ENCODE results near the gene CRYBA4.
A peak's percentile ranks its signal among the peaks of the same experiment; 100 is the strongest.

The CRYBA4 gene

GRCh38 chr22:26658671-26659478, 37.1 kb downstream of the CRYBA4 start:
- peak; percentile 50 to 65 for DNase-seq (ENCODE audit: low read depth in 1 of 2, low spot score in 1 of 2)

DNA sequence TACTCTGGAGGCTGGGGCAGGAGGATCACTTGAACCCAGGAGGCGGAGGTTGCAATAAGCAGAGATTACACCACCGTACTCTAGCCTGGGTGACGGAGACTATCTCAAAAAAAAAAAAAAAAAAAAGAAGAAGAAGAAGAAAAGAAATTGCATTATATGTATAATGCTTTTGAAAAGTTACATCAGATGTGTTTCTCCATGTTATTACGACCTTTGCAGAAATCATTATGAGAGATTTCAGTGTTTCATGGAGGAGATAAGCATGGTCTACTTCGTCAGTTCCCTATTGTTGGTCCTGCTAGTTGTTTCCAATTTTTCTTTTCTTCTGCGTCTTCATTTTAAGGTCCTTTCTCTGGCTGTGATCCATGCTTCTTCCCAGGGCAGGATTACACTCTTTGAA, 38.6 kb downstream of the CRYBA4 start:
- DNase-seq (ENCODE audit: low read depth in 1 of 2, low spot score in 1 of 2), result no peak

DNA sequence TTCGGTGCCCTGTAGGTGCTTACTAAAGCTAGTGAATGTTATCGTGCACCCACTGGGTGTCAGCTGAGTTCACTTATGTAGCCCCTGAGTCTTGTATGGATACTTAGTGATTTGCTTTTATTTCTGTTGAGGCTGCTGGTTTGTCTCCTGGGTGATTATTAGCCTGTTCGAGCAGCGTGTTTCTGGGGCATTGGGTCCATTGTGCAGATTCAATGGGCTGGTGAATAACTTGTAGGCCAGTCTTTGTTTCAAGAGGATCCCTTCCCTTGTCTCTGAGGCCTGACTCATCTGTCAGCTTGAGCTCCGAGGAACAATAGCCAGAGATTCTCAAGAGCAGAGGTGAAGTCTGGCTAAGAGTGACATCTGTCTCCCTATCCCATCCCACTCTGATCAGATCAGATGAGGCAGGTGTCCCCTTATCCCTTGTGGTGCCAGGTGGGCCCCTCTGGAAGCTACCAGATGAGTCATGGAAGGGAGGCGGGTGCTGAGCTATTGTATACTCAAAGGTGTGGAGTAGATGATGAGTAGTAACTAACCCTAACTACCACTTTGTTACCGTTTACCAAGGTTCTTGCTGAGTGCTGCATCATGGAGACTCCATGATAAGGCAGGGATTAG, 39.3 kb downstream of the CRYBA4 start:
- DNase-seq (ENCODE audit: low read depth in 1 of 2, low spot score in 1 of 2), result no peak

- no peak for DNase-seq (ENCODE audit: low read depth in 1 of 2, low spot score in 1 of 2)
These were observed 40.4 kb downstream of the CRYBA4 start for GRCh38 chr22:26662160-26662559.

GRCh38 chr22:26663374-26663923, 41.7 kb downstream of the CRYBA4 start:
- DNase-seq (ENCODE audit: low read depth in 1 of 2, low spot score in 1 of 2), result no peak

- no peak for DNase-seq (ENCODE audit: low read depth in 1 of 2, low spot score in 1 of 2)
These were observed 44.1 kb downstream of the CRYBA4 start for GRCh38 chr22:26665813-26666231.

GRCh38 chr22:26667140-26667539, 45.4 kb downstream of the CRYBA4 start:
- no peak for DNase-seq (ENCODE audit: low read depth in 1 of 2, low spot score in 1 of 2)

DNA sequence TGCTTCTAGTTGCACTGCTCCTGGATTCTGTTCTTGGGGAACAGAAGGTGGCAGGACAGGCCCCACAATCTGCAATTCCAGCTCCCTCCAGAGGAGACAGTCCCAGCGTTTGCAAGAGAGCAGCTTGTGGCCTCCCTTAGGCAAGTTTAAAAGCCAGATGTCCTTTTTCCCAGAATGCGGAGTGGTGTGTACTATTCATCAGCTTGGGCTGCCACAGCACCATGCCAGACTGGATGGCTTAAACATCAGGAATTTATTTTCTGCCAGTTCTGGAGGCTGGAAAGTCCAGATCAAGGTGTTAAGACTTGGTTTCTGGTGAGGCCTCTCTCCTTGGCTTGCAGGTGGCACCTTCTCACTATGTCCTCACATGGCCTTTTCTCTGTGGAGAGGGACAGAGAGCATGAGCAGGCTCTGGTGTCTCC, 47.3 kb downstream of the CRYBA4 start:
- DNase-seq (ENCODE audit: low read depth in 1 of 2, low spot score in 1 of 2), result no peak

GRCh38 chr22:26670459-26670858, 48.7 kb downstream of the CRYBA4 start:
- no peak for DNase-seq (ENCODE audit: low read depth in 1 of 2, low spot score in 1 of 2)

DNA sequence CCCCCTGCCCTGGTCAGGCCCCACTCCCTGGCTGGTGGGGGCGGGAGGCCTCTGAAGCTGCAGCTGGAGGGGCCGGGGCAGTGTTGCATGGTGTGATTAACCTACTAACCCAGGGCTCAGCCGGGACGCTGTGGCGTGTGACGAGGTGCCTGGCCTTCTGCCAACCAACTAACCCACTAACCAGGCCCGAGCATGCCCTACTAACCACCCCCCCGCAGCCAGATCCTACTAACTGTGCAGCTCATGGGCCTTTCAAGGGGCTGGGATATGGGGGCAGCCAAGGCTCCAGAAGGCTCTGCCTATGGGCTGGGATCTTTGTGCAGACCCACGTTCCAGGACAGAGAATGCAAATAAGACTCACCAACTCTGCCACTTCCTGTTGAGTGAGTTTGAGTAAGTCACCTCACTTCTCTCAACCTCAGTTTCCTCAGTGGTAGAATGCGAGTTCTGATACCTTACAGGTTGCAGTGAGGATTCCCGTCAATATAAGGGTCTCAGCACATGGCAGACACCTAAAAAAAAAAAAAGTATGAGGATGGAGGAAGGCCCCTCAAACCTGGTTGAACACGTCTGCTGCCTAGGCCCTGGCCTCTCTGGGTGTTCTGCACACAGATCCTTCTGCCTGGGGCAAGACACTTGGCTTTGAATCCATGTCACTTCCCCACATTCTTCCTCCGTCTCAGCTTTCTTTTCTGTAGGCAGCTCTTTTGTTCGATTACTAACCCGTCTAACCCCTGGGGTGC, 49.7 kb downstream of the CRYBA4 start:
- peak; percentile 38 to 58 for DNase-seq (ENCODE audit: low read depth in 1 of 2, low spot score in 1 of 2)

- no peak for DNase-seq (ENCODE audit: low read depth in 1 of 2, low spot score in 1 of 2)
These were observed 50.3 kb downstream of the CRYBA4 start for GRCh38 chr22:26672060-26672471.

DNA sequence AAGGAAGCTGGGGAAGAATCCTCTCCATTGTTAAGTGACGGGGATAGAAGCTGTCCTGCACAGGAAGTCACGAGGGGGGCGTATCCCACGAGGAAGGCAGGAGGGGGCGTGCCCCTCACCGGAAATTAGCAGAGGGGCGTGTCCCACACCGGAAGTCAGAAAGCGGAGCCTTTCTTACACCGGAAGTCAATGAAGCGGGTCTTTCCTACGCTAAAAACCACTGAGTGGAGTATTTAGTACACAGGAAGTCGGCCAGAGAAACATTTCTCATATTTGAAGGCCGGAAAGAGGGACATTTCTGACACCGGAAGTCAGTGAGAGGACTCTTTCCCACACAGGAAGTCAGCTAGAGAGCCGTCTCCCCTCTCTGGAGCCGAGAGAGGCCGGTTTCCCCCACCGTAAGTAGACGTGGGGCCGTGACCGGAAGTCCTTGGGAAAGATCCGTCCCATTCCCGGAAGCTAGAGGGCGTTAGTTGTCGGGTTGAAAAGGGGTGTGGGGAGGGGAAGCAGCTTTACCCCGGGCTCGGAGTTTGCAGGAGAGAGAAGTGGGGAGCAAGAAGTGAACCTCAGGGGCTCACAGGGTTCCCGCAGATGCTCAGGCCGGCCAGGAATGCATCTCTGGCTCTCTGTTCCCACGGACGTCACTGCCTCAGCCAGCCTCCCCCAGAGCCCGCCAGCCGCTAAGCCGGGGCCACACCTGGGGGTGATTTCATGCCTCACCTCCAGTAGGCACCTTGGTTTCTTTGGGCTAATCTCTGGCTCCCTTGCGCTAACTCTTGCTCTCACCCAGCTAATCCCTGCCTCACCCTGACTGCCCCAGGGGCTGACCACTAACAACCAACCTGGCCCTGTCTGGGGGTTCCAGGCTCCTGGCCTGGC, 51.1 kb downstream of the CRYBA4 start:
- DNase-seq (ENCODE audit: low read depth in 1 of 2, low spot score in 1 of 2), result peak; percentile 80 to 83

- DNase-seq (ENCODE audit: low read depth in 1 of 2, low spot score in 1 of 2), result no peak
These were observed 51.7 kb downstream of the CRYBA4 start for GRCh38 chr22:26673486-26673885.

- DNase-seq (ENCODE audit: low read depth in 1 of 2, low spot score in 1 of 2), result no peak
These were observed 52.7 kb downstream of the CRYBA4 start for GRCh38 chr22:26674211-26675190.

- DNase-seq (ENCODE audit: low read depth in 1 of 2, low spot score in 1 of 2), result no peak
These were observed 54.0 kb downstream of the CRYBA4 start for GRCh38 chr22:26675687-26676268.

DNA sequence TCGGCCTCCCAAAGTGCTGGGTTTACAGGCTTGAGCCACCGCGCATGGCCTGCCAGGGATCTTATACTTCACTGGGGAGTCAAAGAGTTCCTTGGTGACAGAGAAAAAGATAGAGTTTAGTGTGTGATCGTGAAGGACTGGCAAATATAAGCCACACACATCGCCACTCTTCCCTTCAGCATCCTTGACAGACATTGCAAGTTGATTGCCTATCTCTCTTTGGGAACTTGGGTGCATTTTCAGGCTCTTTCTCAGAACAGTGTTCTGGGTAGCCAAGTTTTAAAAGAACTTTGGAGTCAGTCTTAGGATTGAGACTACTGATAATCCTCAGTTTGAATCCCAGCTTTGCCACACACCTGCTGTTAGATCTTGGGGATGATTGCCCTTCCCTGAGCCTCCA, 55.5 kb downstream of the CRYBA4 start:
- DNase-seq (ENCODE audit: low read depth in 1 of 2, low spot score in 1 of 2), result no peak

- peak; percentile 42 to 56 for DNase-seq (ENCODE audit: low read depth in 1 of 2, low spot score in 1 of 2)
These were observed 57.4 kb downstream of the CRYBA4 start for GRCh38 chr22:26679003-26679629.
